Neural progenitor cell (in vitro differentiated cells): ENCODE results near the gene TGFBR3. TPM values are rescaled to one million over a fixed set of nuclear protein-coding genes. Genes with fewer than 3 reads are reported as not detected.

Source experiments
- DNase-seq: peaks from one replicate; pipeline ENCODE4 v3.0.0-alpha.2; 2016; ENCODE audit warnings: low spot score
- H2AFZ ChIP-seq: fragments of 200-600 bp; sonication (generic); replicated peaks from 2 replicates; pipeline ENCODE4 v1.6.1; 2016; ENCODE audit warnings: antibody characterized with exemption
- H3F3A ChIP-seq: fragments of 200-600 bp; sonication (generic); 2 replicates; pipeline ENCODE4 v1.6.1; 2016; ENCODE audit warnings: antibody characterized with exemption, low read depth
- H3K27ac ChIP-seq: fragments of 200-600 bp; sonication (generic); 2 replicates; pipeline ENCODE4 v1.5.1; 2016; ENCODE audit warnings: mild to moderate bottlenecking
- H3K27me3 ChIP-seq: fragments of 200-600 bp; sonication (generic); 2 replicates; pipeline ENCODE4 v1.6.1; 2016; ENCODE audit warnings: mild to moderate bottlenecking, moderate library complexity
- H3K36me3 ChIP-seq: fragments of 200-600 bp; sonication (generic); 2 replicates; pipeline ENCODE4 v1.5.1; 2016
- H3K4me1 ChIP-seq: fragments of 200-600 bp; sonication (generic); 2 replicates; pipeline ENCODE4 v1.6.1; 2016; ENCODE audit warnings: mixed run types
- H3K4me2 ChIP-seq: fragments of 200-600 bp; sonication (generic); 2 replicates; pipeline ENCODE4 v1.6.1; 2016
- H3K4me3 ChIP-seq: fragments of 200-600 bp; sonication (generic); 2 replicates; pipeline ENCODE4 v1.5.1; 2016
- H3K79me2 ChIP-seq: fragments of 200-600 bp; sonication (generic); 2 replicates; pipeline ENCODE4 v1.6.1; 2016; ENCODE audit warnings: low read depth
- H3K9ac ChIP-seq: fragments of 200-600 bp; sonication (generic); 2 replicates; pipeline ENCODE4 v1.6.1; 2016
- H3K9me3 ChIP-seq: fragments of 200-600 bp; sonication (generic); 2 replicates; pipeline ENCODE4 v1.5.1; 2016; ENCODE audit warnings: low read depth
- H4K20me1 ChIP-seq: fragments of 200-600 bp; sonication (generic); 2 replicates; pipeline ENCODE4 v1.6.1; 2016; ENCODE audit warnings: low read depth
- H3K27ac Mint-ChIP-seq: 3 replicates; pipeline ENCODE4 v1.8.0; 2021; ENCODE audit warnings: mixed read lengths
- H3K27me3 Mint-ChIP-seq: 2 replicates; pipeline ENCODE4 v1.8.0; 2022; ENCODE audit warnings: low read depth, mild to moderate bottlenecking, inconsistent platforms, moderate library complexity, mixed read lengths; ENCODE audit not compliant: insufficient read depth
- H3K36me3 Mint-ChIP-seq: 3 replicates; pipeline ENCODE4 v1.8.0; 2021; ENCODE audit warnings: mixed read lengths
- H3K4me1 Mint-ChIP-seq: 3 replicates; pipeline ENCODE4 v1.8.0; 2021; ENCODE audit warnings: mixed read lengths
- H3K4me3 Mint-ChIP-seq: 3 replicates; pipeline ENCODE4 v1.8.0; 2021; ENCODE audit warnings: mild to moderate bottlenecking, moderate library complexity, mixed read lengths
- H3K9me3 Mint-ChIP-seq: 3 replicates; pipeline ENCODE4 v1.8.0; 2020; ENCODE audit warnings: mixed read lengths
- CTCF ChIP-seq: fragments of 200-600 bp; sonication (generic); IDR thresholded peaks from 2 replicates; pipeline ENCODE4 v1.5.1; 2017; ENCODE audit warnings: antibody characterized with exemption, mild to moderate bottlenecking
- EZH2 ChIP-seq: fragments of 200-600 bp; sonication (generic); IDR thresholded peaks from 2 replicates; pipeline ENCODE4 v1.6.1; 2017; ENCODE audit warnings: antibody characterized with exemption, mild to moderate bottlenecking, moderate library complexity
- EZH2phosphoT487 ChIP-seq: fragments of 200-600 bp; sonication (generic); IDR thresholded peaks from 2 replicates; pipeline ENCODE4 v1.6.1; 2017; ENCODE audit warnings: antibody characterized with exemption
- total RNA-seq: library from RNA; depleted of rRNA; stranded (reverse); fragments of >200 nt; gene quantifications from 2 replicates; pipeline ENCODE4 v1.2.3, GENCODE V29; 2015; ENCODE audit warnings: low replicate concordance

TGFBR3 gene
- total RNA-seq, 1 donor from 2014 or later: 11.8 TPM

GRCh38 chr1:91789273-91789997 lies 96.5 kb downstream of the TGFBR3 start:
- H3K9ac ChIP-seq: no peak overlapping the region

GRCh38 chr1:91787919-91788318 lies 98.0 kb downstream of the TGFBR3 start:
- Histone ChIP-seq H2AFZ (no peak overlapping the region), H4K20me1 (no peaks in the 10 kb centered on the region), H3K4me2 (no peak overlapping the region), H3F3A (peaks cover 38% of the 10 kb centered on the region), H3K4me1 (peaks cover 46% of the 10 kb centered on the region), H3K9ac (no peak overlapping the region), H3K4me3 (no peak overlapping the region), H3K36me3 (no peaks in the 10 kb centered on the region), H3K27ac (no peak overlapping the region), H3K79me2 (no peaks in the 10 kb centered on the region), H3K9me3 (no peaks in the 10 kb centered on the region), H3K27me3 (no peaks in the 10 kb centered on the region)
- Mint-ChIP-seq H3K27me3 (peaks cover 41% of the 10 kb centered on the region), H3K9me3 (peaks cover 2% of the 10 kb centered on the region), H3K4me1 (peaks cover 45% of the 10 kb centered on the region), H3K27ac (no peak overlapping the region), H3K4me3 (no peak overlapping the region), H3K36me3 (peaks cover 3% of the 10 kb centered on the region)
- TF ChIP-seq EZH2 (no peak), EZH2phosphoT487 (no peak), CTCF (no peak)
- DNase-seq: no peak

More at GRCh38 chr1:91789273-91789997, 96.5 kb downstream of the TGFBR3 start:
- Mint-ChIP-seq H3K4me3 (no peak overlapping the region), H3K36me3 (peaks cover 4% of the 10 kb centered on the region), H3K27ac (no peak overlapping the region), H3K4me1 (peaks cover 49% of the 10 kb centered on the region), H3K9me3 (peaks cover 6% of the 10 kb centered on the region), H3K27me3 (peaks cover 46% of the 10 kb centered on the region)
- H4K20me1 ChIP-seq: no peaks in the 10 kb centered on the region
- DNase-seq: no peak
- H3K27me3 ChIP-seq: no peaks in the 10 kb centered on the region
- TF ChIP-seq EZH2phosphoT487 (no peak), CTCF (no peak), EZH2 (no peak)
- peaks cover 39% of the 10 kb centered on the region for H3F3A ChIP-seq
- H3K9me3 ChIP-seq: no peaks in the 10 kb centered on the region
- peaks cover 46% of the 10 kb centered on the region for H3K4me1 ChIP-seq
- H3K27ac ChIP-seq: no peak overlapping the region
- no peak overlapping the region for H3K4me3 ChIP-seq
- H3K79me2 ChIP-seq: no peaks in the 10 kb centered on the region
- H2AFZ ChIP-seq: no peak overlapping the region
- no peaks in the 10 kb centered on the region for H3K36me3 ChIP-seq
- no peak overlapping the region for H3K4me2 ChIP-seq

- Histone ChIP-seq H4K20me1 (no peaks in the 10 kb centered on the region), H3K9ac (no peak overlapping the region), H3K27ac (no peak overlapping the region), H3K27me3 (no peaks in the 10 kb centered on the region), H3K4me2 (no peak overlapping the region), H3K4me3 (no peak overlapping the region), H3K36me3 (no peaks in the 10 kb centered on the region), H3K9me3 (no peaks in the 10 kb centered on the region), H3K79me2 (no peaks in the 10 kb centered on the region), H3F3A (peaks cover 10% of the 10 kb centered on the region), H2AFZ (no peak overlapping the region), H3K4me1 (peaks cover 14% of the 10 kb centered on the region)
- DNase-seq: peak; percentile 54
- peaks cover 2% of the 10 kb centered on the region for H3K9me3 Mint-ChIP-seq
- TF ChIP-seq EZH2: no peak
- peaks cover 3% of the 10 kb centered on the region for H3K36me3 Mint-ChIP-seq
- H3K4me3 Mint-ChIP-seq: no peak overlapping the region
- H3K4me1 Mint-ChIP-seq: peaks cover 37% of the 10 kb centered on the region
- H3K27me3 Mint-ChIP-seq: peaks cover 23% of the 10 kb centered on the region
- H3K27ac Mint-ChIP-seq: no peak overlapping the region
These were observed 101.3 kb downstream of the TGFBR3 start for GRCh38 chr1:91784616-91785015.

- Histone ChIP-seq H3F3A (peaks cover 10% of the 10 kb centered on the region), H3K4me2 (no peak overlapping the region), H3K36me3 (no peaks in the 10 kb centered on the region), H3K9ac (no peak overlapping the region), H3K79me2 (no peaks in the 10 kb centered on the region), H3K27me3 (no peaks in the 10 kb centered on the region), H3K9me3 (no peaks in the 10 kb centered on the region), H2AFZ (no peak overlapping the region), H3K4me1 (peaks cover 11% of the 10 kb centered on the region), H3K4me3 (no peak overlapping the region), H4K20me1 (no peaks in the 10 kb centered on the region), H3K27ac (no peak overlapping the region)
- H3K27ac Mint-ChIP-seq: no peak overlapping the region
- TF ChIP-seq EZH2 (no peak), EZH2phosphoT487 (no peak), CTCF (no peak)
- DNase-seq: no peak
- peaks cover 3% of the 10 kb centered on the region for H3K36me3 Mint-ChIP-seq
- H3K9me3 Mint-ChIP-seq: peaks cover 2% of the 10 kb centered on the region
- peaks cover 37% of the 10 kb centered on the region for H3K4me1 Mint-ChIP-seq
- H3K4me3 Mint-ChIP-seq: no peak overlapping the region
- H3K27me3 Mint-ChIP-seq: peaks cover 20% of the 10 kb centered on the region
These were observed 101.8 kb downstream of the TGFBR3 start for GRCh38 chr1:91784191-91784590.
